ENCODE measurements around the gene GJB2.

DNA sequence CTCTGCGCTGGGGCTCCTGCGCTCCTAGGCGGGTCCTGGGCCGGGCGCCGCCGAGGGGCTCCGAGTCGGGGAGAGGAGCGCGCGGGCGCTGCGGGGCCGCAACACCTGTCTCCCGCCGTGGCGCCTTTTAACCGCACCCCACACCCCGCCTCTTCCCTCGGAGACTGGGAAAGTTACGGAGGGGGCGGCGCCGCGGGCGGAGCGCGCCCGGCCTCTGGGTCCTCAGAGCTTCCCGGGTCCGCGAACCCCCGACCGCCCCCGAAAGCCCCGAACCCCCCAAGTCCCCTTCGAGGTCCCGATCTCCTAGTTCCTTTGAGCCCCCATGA, at the start of gene GJB2:
- TF ChIP-seq POLR2AphosphoS5 (IDR thresholded peaks at IDR 0.05; ENCODE audit: borderline replicate concordance, low read depth, low read length) (no peak), EZH2 (IDR thresholded peaks at IDR 0.05) (no peak)

Measured in SK-N-MC (cell line).